ENCODE measurements around the gene KIF16B. TPM values are rescaled to one million over a fixed set of nuclear protein-coding genes. Genes with fewer than 3 reads are reported as not detected.

Gene KIF16B
- total RNA-seq, 1 experiment from 2014 or later, result 12.7 TPM

DNA sequence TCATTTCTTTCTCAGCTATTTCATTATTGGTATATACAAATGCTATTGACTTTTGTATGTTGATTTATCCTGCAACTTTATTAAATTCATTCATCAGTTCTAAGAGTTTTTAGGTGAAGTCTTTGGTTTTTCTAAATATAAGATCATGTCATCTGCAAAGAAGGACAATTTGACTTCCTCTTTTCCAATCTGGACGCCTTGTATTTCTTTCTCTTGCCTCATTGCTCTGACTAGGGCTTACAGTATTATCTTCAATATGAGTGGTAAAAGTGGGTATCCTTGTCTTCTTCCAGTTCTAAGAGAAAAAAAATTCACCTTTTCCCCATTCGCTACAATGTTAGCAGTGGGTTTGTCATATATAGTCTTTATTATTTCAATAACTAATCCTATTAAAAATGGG is 38.0 kb downstream of the KIF16B start:
- Histone ChIP-seq H3K27ac (ENCODE audit: low read length) (no peak overlapping the region), H3F3A (ENCODE audit: low read length, unreplicated experiment) (no peaks in the 10 kb centered on the region), H2AFZ (ENCODE audit: low read length) (no peak overlapping the region), H3K9me3 (ENCODE audit: low read length) (no peaks in the 10 kb centered on the region), H3K79me2 (ENCODE audit: low read length) (peaks cover 3% of the 10 kb centered on the region; the same call in 1 of the 2 replicates), H3K9me2 (replicated peaks; ENCODE audit: low read length) (no peaks in the 10 kb centered on the region), H3K9ac (ENCODE audit: low read length) (no peak overlapping the region), H3K27me3 (ENCODE audit: low read length) (no peaks in the 10 kb centered on the region), H3K4me2 (ENCODE audit: low read length) (no peak overlapping the region), H3K36me3 (ENCODE audit: low read depth, low read length) (no peaks in the 10 kb centered on the region), H4K20me1 (ENCODE audit: low read length) (no peaks in the 10 kb centered on the region), H3K4me3 (ENCODE audit: low read length) (no peak overlapping the region), H3K4me1 (ENCODE audit: insufficient read depth, low read length) (peaks cover 11% of the 10 kb centered on the region)
- POLR2A ChIA-PET (ENCODE audit: unreplicated experiment), result no interaction called here
- BruUV-seq (replicated peaks), result no TSS peak
- TF ChIP-seq EZH2 (IDR thresholded peaks at IDR 0.05; ENCODE audit: low read length, unreplicated experiment) (no peak), EZH2phosphoT487 (IDR thresholded peaks at IDR 0.05; ENCODE audit: borderline replicate concordance, low read length) (no peak), CTCF (conservative IDR thresholded peaks at IDR 0.05; ENCODE audit: low read depth, low read length) (no peak)
- DNase-seq (no peak), ATAC-seq (no peak)
- CTCF ChIA-PET, result no interaction called here
- intact Hi-C loops (cut with micrococcal nuclease), result no loop called here

DNA sequence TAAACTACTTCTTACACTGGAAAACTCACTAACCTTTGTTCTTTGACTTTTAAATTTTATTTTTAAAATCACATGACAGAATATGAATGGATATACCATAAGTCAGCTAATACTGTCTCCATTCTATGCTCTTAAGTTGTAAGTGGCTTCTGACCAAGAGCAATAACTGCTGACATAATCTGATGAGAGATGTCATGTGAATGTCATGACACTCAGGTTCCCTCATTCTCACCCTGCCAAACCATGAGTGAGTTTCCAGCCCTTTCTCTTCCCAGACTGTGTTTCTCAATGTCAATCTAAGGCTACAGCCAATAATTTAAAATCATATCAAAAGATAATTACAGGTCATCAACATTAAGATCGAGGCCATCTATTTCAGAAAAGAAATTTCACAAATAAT is 39.7 kb downstream of the KIF16B start:
- POLR2A ChIA-PET (ENCODE audit: unreplicated experiment), result no interaction called here
- TF ChIP-seq CTCF (conservative IDR thresholded peaks at IDR 0.05; ENCODE audit: low read depth, low read length), result no peak
- no peak for TF ChIP-seq EZH2 (IDR thresholded peaks at IDR 0.05; ENCODE audit: low read length, unreplicated experiment)
- TF ChIP-seq EZH2phosphoT487 (IDR thresholded peaks at IDR 0.05; ENCODE audit: borderline replicate concordance, low read length), result no peak
- H3K4me3 ChIP-seq (ENCODE audit: low read length), result no peak overlapping the region
- H3K9me2 ChIP-seq (replicated peaks; ENCODE audit: low read length), result no peaks in the 10 kb centered on the region
- intact Hi-C loops (cut with micrococcal nuclease), result no loop called here
- ATAC-seq (no peak), DNase-seq (no peak)
- no peaks in the 10 kb centered on the region for H3K9me3 ChIP-seq (ENCODE audit: low read length)
- H3K36me3 ChIP-seq (ENCODE audit: low read depth, low read length), result no peaks in the 10 kb centered on the region
- H3K27me3 ChIP-seq (ENCODE audit: low read length), result no peaks in the 10 kb centered on the region
- H3K27ac ChIP-seq (ENCODE audit: low read length), result no peak overlapping the region
- H3K4me1 ChIP-seq (ENCODE audit: insufficient read depth, low read length), result peaks cover 24% of the 10 kb centered on the region
- BruUV-seq (replicated peaks), result no TSS peak
- H4K20me1 ChIP-seq (ENCODE audit: low read length), result no peaks in the 10 kb centered on the region
- CTCF ChIA-PET, result no interaction called here
- no peak overlapping the region for H3K9ac ChIP-seq (ENCODE audit: low read length)
- H2AFZ ChIP-seq (ENCODE audit: low read length), result no peak overlapping the region
- peaks cover 4% of the 10 kb centered on the region for H3F3A ChIP-seq (ENCODE audit: low read length, unreplicated experiment)
- H3K4me2 ChIP-seq (ENCODE audit: low read length), result no peak overlapping the region
- peaks cover 8% of the 10 kb centered on the region for H3K79me2 ChIP-seq (ENCODE audit: low read length)

DNA sequence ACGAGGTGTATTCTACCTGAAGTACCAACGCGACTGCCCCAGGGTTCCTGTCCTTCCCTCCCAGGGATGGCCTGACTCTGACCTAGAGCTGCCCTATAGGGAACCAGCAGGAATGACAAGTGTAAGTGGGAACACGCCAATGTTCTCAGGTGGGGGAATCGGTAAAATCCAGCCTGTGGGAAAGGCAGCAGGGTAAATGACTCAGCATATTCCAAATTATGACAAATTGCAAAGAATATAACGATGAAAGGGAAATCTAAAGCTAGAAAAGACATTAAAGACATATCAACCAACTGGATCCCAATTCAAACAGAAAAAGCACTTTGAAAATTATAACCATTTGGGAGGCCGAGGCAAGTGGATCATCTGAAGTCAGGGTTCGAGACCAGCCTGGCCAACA is 41.8 kb downstream of the KIF16B start:
- POLR2A ChIA-PET (ENCODE audit: unreplicated experiment), result no interaction called here

More for the DNA sequence above, 41.8 kb downstream of the KIF16B start:
- no TSS peak for BruUV-seq (replicated peaks)
- no peak for TF ChIP-seq CTCF (conservative IDR thresholded peaks at IDR 0.05; ENCODE audit: low read depth, low read length)
- H4K20me1 ChIP-seq (ENCODE audit: low read length), result no peaks in the 10 kb centered on the region
- H3K9me3 ChIP-seq (ENCODE audit: low read length), result no peaks in the 10 kb centered on the region
- no peaks in the 10 kb centered on the region for H3K9me2 ChIP-seq (replicated peaks; ENCODE audit: low read length)
- H3K27me3 ChIP-seq (ENCODE audit: low read length), result no peaks in the 10 kb centered on the region
- H3K4me1 ChIP-seq (ENCODE audit: insufficient read depth, low read length), result peaks cover 36% of the 10 kb centered on the region
- H3K4me2 ChIP-seq (ENCODE audit: low read length), result no peak overlapping the region
- no peak for ATAC-seq
- no peak overlapping the region for H3K27ac ChIP-seq (ENCODE audit: low read length)
- peaks cover 8% of the 10 kb centered on the region for H3K79me2 ChIP-seq (ENCODE audit: low read length)
- no peak for DNase-seq
- intact Hi-C loops (cut with micrococcal nuclease), result no loop called here
- H3F3A ChIP-seq (ENCODE audit: low read length, unreplicated experiment), result peaks cover 6% of the 10 kb centered on the region
- no peak overlapping the region for H3K4me3 ChIP-seq (ENCODE audit: low read length)
- H2AFZ ChIP-seq (ENCODE audit: low read length), result no peak overlapping the region
- no peak overlapping the region for H3K9ac ChIP-seq (ENCODE audit: low read length)
- no peaks in the 10 kb centered on the region for H3K36me3 ChIP-seq (ENCODE audit: low read depth, low read length)
- CTCF ChIA-PET, result no interaction called here

Measured in PC-3 (cell line).